IPS DF 6.9 (cell line): Measurements from ENCODE around the gene CIROP.

Experiments
- DNase-seq: peaks from one replicate; pipeline ENCODE4 v3.0.0-alpha.2; 2013; ENCODE audit warnings: low read depth, low spot score
- H3K27ac ChIP-seq: one replicate; pipeline ENCODE4 v1.5.1; 2013; ENCODE audit warnings: low read length, control low read depth
- H3K27me3 ChIP-seq: 2 replicates; pipeline ENCODE4 v1.6.1; 2013; ENCODE audit warnings: mild to moderate bottlenecking, low read length; ENCODE audit not compliant: control insufficient read depth, insufficient read depth
- H3K36me3 ChIP-seq: 2 replicates; pipeline ENCODE4 v1.6.1; 2013; ENCODE audit warnings: low read length; ENCODE audit not compliant: control insufficient read depth, insufficient read depth
- H3K4me1 ChIP-seq: 2 replicates; pipeline ENCODE4 v1.6.1; 2013; ENCODE audit warnings: low read length; ENCODE audit not compliant: control insufficient read depth, insufficient read depth
- H3K4me3 ChIP-seq: 2 replicates; pipeline ENCODE4 v1.5.1; 2013; ENCODE audit warnings: mild to moderate bottlenecking, low read length
- H3K9me3 ChIP-seq: 2 replicates; pipeline ENCODE4 v1.6.1; 2013; ENCODE audit warnings: low read length, inconsistent platforms; ENCODE audit not compliant: control insufficient read depth, insufficient read depth
- WGBS: extraction: QIAGEN DNeasy Blood & Tissue Kit; methylation state at CpG from one replicate; pipeline ENCODE4 v1.1.7; 2013; ENCODE audit warnings: mixed read lengths, missing lambda C conversion rate; ENCODE audit not compliant: insufficient read length, insufficient coverage; 5-methylcytosine and 5-hydroxymethylcytosine counted together

CIROP gene

GRCh38 chr14:23130871-23131270, 26.1 kb upstream of the CIROP start:
- Histone ChIP-seq H3K4me3 (no peak overlapping the region), H3K9me3 (no peaks in the 10 kb centered on the region), H3K4me1 (no peaks in the 10 kb centered on the region), H3K36me3 (peaks cover 17% of the 10 kb centered on the region), H3K27ac (no peak overlapping the region), H3K27me3 (no peaks in the 10 kb centered on the region)
- no CpG with 5 or more reads among the region's 3 CpGs for WGBS
- no peak for DNase-seq

- H3K27me3 ChIP-seq: no peaks in the 10 kb centered on the region
- H3K4me3 ChIP-seq: no peak overlapping the region
- no peaks in the 10 kb centered on the region for H3K4me1 ChIP-seq
- WGBS: no CpG with 5 or more reads among the region's 7 CpGs
- DNase-seq: no peak
- peaks cover 17% of the 10 kb centered on the region for H3K36me3 ChIP-seq
- no peak overlapping the region for H3K27ac ChIP-seq
- no peaks in the 10 kb centered on the region for H3K9me3 ChIP-seq
Measured at GRCh38 chr14:23129759-23130316, 25.0 kb upstream of the CIROP start.

- no CpG with 5 or more reads among the region's 7 CpGs for WGBS
- H3K27me3 ChIP-seq: no peaks in the 10 kb centered on the region
- no peaks in the 10 kb centered on the region for H3K4me1 ChIP-seq
- H3K27ac ChIP-seq: no peak overlapping the region
- H3K4me3 ChIP-seq: no peak overlapping the region
- peaks cover 17% of the 10 kb centered on the region for H3K36me3 ChIP-seq
- DNase-seq: no peak
- no peaks in the 10 kb centered on the region for H3K9me3 ChIP-seq
Measured at GRCh38 chr14:23128969-23129758, 24.4 kb upstream of the CIROP start.

GRCh38 chr14:23127861-23128260, 23.1 kb upstream of the CIROP start:
- H3K9me3 ChIP-seq: no peaks in the 10 kb centered on the region
- no peak for DNase-seq
- H3K4me3 ChIP-seq: no peak overlapping the region
- H3K27ac ChIP-seq: no peak overlapping the region
- no peaks in the 10 kb centered on the region for H3K27me3 ChIP-seq
- no peaks in the 10 kb centered on the region for H3K4me1 ChIP-seq
- peaks cover 17% of the 10 kb centered on the region for H3K36me3 ChIP-seq
- WGBS: no CpG with 5 or more reads among the region's 3 CpGs

- DNase-seq: no peak
- WGBS: no CpG with 5 or more reads among the region's 8 CpGs
- peaks cover 17% of the 10 kb centered on the region for H3K36me3 ChIP-seq
- no peak overlapping the region for H3K27ac ChIP-seq
- H3K9me3 ChIP-seq: no peaks in the 10 kb centered on the region
- no peaks in the 10 kb centered on the region for H3K27me3 ChIP-seq
- no peaks in the 10 kb centered on the region for H3K4me1 ChIP-seq
- no peak overlapping the region for H3K4me3 ChIP-seq
Measured at GRCh38 chr14:23126548-23127278, 21.9 kb upstream of the CIROP start.

GRCh38 chr14:23125933-23126524, 21.2 kb upstream of the CIROP start:
- no peaks in the 10 kb centered on the region for H3K4me1 ChIP-seq
- no CpG with 5 or more reads among the region's 9 CpGs for WGBS
- H3K9me3 ChIP-seq: no peaks in the 10 kb centered on the region
- no peaks in the 10 kb centered on the region for H3K27me3 ChIP-seq
- no peak for DNase-seq
- H3K36me3 ChIP-seq: peaks cover 13% of the 10 kb centered on the region
- no peak overlapping the region for H3K27ac ChIP-seq
- no peak overlapping the region for H3K4me3 ChIP-seq

- no peaks in the 10 kb centered on the region for H3K27me3 ChIP-seq
- H3K4me3 ChIP-seq: no peak overlapping the region
- no peaks in the 10 kb centered on the region; the same call in 1 of the 2 replicates for H3K4me1 ChIP-seq
- no peaks in the 10 kb centered on the region for H3K9me3 ChIP-seq
- 100% methylated on average over 1 of the region's 3 CpGs for WGBS
- no peak overlapping the region for H3K27ac ChIP-seq
- H3K36me3 ChIP-seq: peaks cover 13% of the 10 kb centered on the region
- no peak for DNase-seq
Measured at GRCh38 chr14:23125011-23125410, 20.2 kb upstream of the CIROP start.

GRCh38 chr14:23124337-23124954, 19.7 kb upstream of the CIROP start:
- DNase-seq: no peak
- Histone ChIP-seq H3K36me3 (peaks cover 13% of the 10 kb centered on the region), H3K27ac (no peak overlapping the region), H3K9me3 (no peaks in the 10 kb centered on the region), H3K27me3 (no peaks in the 10 kb centered on the region), H3K4me3 (no peak overlapping the region), H3K4me1 (no peaks in the 10 kb centered on the region; the same call in 1 of the 2 replicates)
- WGBS: no CpG with 5 or more reads among the region's 13 CpGs

GRCh38 chr14:23123419-23123818, 18.6 kb upstream of the CIROP start:
- Histone ChIP-seq H3K4me1 (no peaks in the 10 kb centered on the region; the same call in 1 of the 2 replicates), H3K27ac (no peak overlapping the region), H3K27me3 (no peaks in the 10 kb centered on the region), H3K9me3 (no peaks in the 10 kb centered on the region), H3K4me3 (no peak overlapping the region), H3K36me3 (peaks cover 10% of the 10 kb centered on the region)
- no CpG with 5 or more reads among the region's 8 CpGs for WGBS
- DNase-seq: no peak

GRCh38 chr14:23122086-23122485, 17.3 kb upstream of the CIROP start:
- no peak overlapping the region for H3K4me3 ChIP-seq
- H3K4me1 ChIP-seq: no peaks in the 10 kb centered on the region; the same call in 1 of the 2 replicates
- 0 out of 2 replicates have a peak, but pooled peaks cover 3% of the 10 kb centered on the region for H3K36me3 ChIP-seq
- DNase-seq: no peak
- H3K27me3 ChIP-seq: no peaks in the 10 kb centered on the region
- H3K9me3 ChIP-seq: no peaks in the 10 kb centered on the region
- no peak overlapping the region for H3K27ac ChIP-seq
- no CpG with 5 or more reads among the region's 6 CpGs for WGBS
